Transverse colon (tissue), 4 donors: ENCODE measurements around the gene VAC14. TPM values are rescaled to one million over a fixed set of nuclear protein-coding genes. Genes with fewer than 3 reads are reported as not detected.
A peak's percentile ranks its signal among the peaks of the same experiment; 100 is the strongest.

Experiments
- DNase-seq: peaks from one replicate; pipeline ENCODE4 v3.0.0-alpha.2; 2019
- H3K27ac ChIP-seq, 4 donors: fragments of 200-600 bp; sonication (generic); 2 replicates each; pipeline ENCODE4 v1.5.1; 2016 to 2018; ENCODE audit warnings: inconsistent platforms in 4 of 4
- H3K27me3 ChIP-seq: fragments of 200-600 bp; sonication (generic); 2 replicates; pipeline ENCODE4 v1.5.1; 2017; ENCODE audit warnings: inconsistent platforms
- H3K36me3 ChIP-seq, 4 donors: fragments of 200-600 bp; sonication (generic); 2 replicates each; pipeline ENCODE4 v1.5.1; 2017 to 2019; ENCODE audit warnings: inconsistent platforms in 4 of 4
- H3K4me1 ChIP-seq, 4 donors: fragments of 200-600 bp; sonication (generic); 2 replicates each; pipeline ENCODE4 v1.5.1; 2017 to 2020; ENCODE audit warnings: inconsistent platforms in 4 of 4
- H3K4me3 ChIP-seq, 4 donors: fragments of 200-600 bp; sonication (generic); 1 replicate in 1 of 4; 2 replicates in 3 of 4; pipeline versions ENCODE4 v1.5.1 to v1.6.1; 2017 to 2019; ENCODE audit warnings: inconsistent platforms in 4 of 4
- H3K9me3 ChIP-seq, 2 donors: fragments of 200-600 bp; sonication (generic); 2 replicates each; pipeline ENCODE4 v1.5.1; 2017 to 2019; ENCODE audit warnings: inconsistent platforms in 2 of 2
- CTCF ChIP-seq, 5 experiments: fragments of 200-600 bp in 3 of 5; fragments of 450-650 bp in 2 of 5; sonication (generic) in 3 of 5; IDR thresholded peaks; 1 replicate in 2 of 5; 2 replicates in 3 of 5; pipeline ENCODE4 v1.5.1; 2016 to 2017; ENCODE audit warnings: antibody characterized with exemption in 5 of 5, inconsistent platforms in 3 of 5, mild to moderate bottlenecking in 2 of 5, moderate library complexity in 1 of 5
- EP300 ChIP-seq: sonication (generic); formaldehyde crosslinking; IDR thresholded peaks from one replicate; pipeline ENCODE4 v1.6.1; 2017; ENCODE audit warnings: antibody characterized with exemption, low read depth
- POLR2A ChIP-seq: fragments of 450-650 bp; IDR thresholded peaks from one replicate; pipeline ENCODE4 v1.6.1; 2016; ENCODE audit warnings: antibody characterized with exemption, mild to moderate bottlenecking, moderate library complexity
- POLR2AphosphoS5 ChIP-seq, 3 donors: sonication (generic); formaldehyde crosslinking; IDR thresholded peaks; one replicate each; pipeline ENCODE4 v1.6.1; 2016; ENCODE audit warnings: antibody characterized with exemption in 3 of 3
- WGBS, 2 donors: methylation state at CpG; one replicate each; pipeline ENCODE4 v1.1.5; 2018; ENCODE audit warnings: low coverage in 1 of 2; 5-methylcytosine and 5-hydroxymethylcytosine counted together
- in situ Hi-C, 4 donors: fragments of 200-750 bp; cut with MboI; loops; one replicate each; pipeline versions ENCODE4 v1.15.0 to v1.15.1; 2017; ENCODE audit warnings: low sequenced_read_pairs in 3 of 4, low pct_ligation_motif_present in 1 of 4, low pct_unique_long_range_greater_than_20kb in 1 of 4
- intact Hi-C: fragments of 100-400 bp; cut with DNase I; formaldehyde crosslinking; loops from one replicate; pipeline ENCODE4 v1.15.1; 2023; ENCODE audit warnings: low total_unique reads
- total RNA-seq, 4 donors: library from RNA; depleted of rRNA; stranded (reverse); fragments of >200 nt; gene quantifications; one replicate each; pipeline ENCODE4 v1.1.0, GENCODE V29; 2016

The VAC14 gene
- total RNA-seq, 4 donors from 2014 or later, result 37.2 to 270 (median 64.3) TPM

- TF ChIP-seq POLR2AphosphoS5 (IDR thresholded peaks at IDR 0.05), result no peak
- TF ChIP-seq POLR2A, result no peak
- TF ChIP-seq EP300, result no peak
- TF ChIP-seq CTCF (IDR thresholded peaks at IDR 0.05), result no peak
- peak overlapping the region; percentile 80 to 91 (median 89) for H3K27ac ChIP-seq
- intact Hi-C loops (loop anchor here (5.0 kb wide), 1 partner anchor 75 kb away; no protein-coding TSS in a partner anchor), in situ Hi-C loops (loop anchor here in 1 of 4 donors (10.0 kb wide), 1 partner anchor 82 kb away; no protein-coding TSS in a partner anchor)
- H3K36me3 ChIP-seq, result no peaks in the 10 kb centered on the region
- peaks cover 34 to 68% (median 55%) of the 10 kb centered on the region in 4 donors for H3K4me1 ChIP-seq
- H3K4me3 ChIP-seq, result no peak overlapping the region
- H3K9me3 ChIP-seq, result no peaks in the 10 kb centered on the region
- H3K27me3 ChIP-seq, result peaks cover 6% of the 10 kb centered on the region
- WGBS, 2 donors, result 50 to 65% methylated on average over 1 to 14 of the region's 14 CpGs
- no peak for DNase-seq
Measured at GRCh38 chr16:70682239-70683145, 118.5 kb downstream of the VAC14 start.

- Histone ChIP-seq H3K27me3 (peaks cover 6% of the 10 kb centered on the region), H3K4me3 (no peak overlapping the region), H3K36me3 (no peaks in the 10 kb centered on the region), H3K4me1 (peaks cover 33 to 59% (median 48%) of the 10 kb centered on the region in 4 donors), H3K27ac (peak overlapping the region; percentile 80 to 91 (median 89)), H3K9me3 (no peaks in the 10 kb centered on the region)
- intact Hi-C loops (loop anchor here (5.0 kb wide), 1 partner anchor 76 kb away; no protein-coding TSS in a partner anchor), in situ Hi-C loops (loop anchor here in 1 of 4 donors (10.0 kb wide), 1 partner anchor 83 kb away; no protein-coding TSS in a partner anchor)
- DNase-seq, result no peak
- WGBS, 2 donors, result 70% methylated on average over 12 of the region's 13 CpGs; no CpG with 5 or more reads in 1 of the 2 donors
- TF ChIP-seq CTCF (IDR thresholded peaks at IDR 0.05) (no peak), POLR2A (no peak), EP300 (no peak), POLR2AphosphoS5 (IDR thresholded peaks at IDR 0.05) (no peak)
Measured at GRCh38 chr16:70681382-70682238, 119.3 kb downstream of the VAC14 start.

GRCh38 chr16:70680495-70681381 lies 120.2 kb downstream of the VAC14 start:
- Histone ChIP-seq H3K27me3 (peaks cover 6% of the 10 kb centered on the region), H3K4me1 (peaks cover 33 to 54% (median 43%) of the 10 kb centered on the region in 4 donors), H3K27ac (peak overlapping the region; percentile 80 to 91 (median 89)), H3K9me3 (no peaks in the 10 kb centered on the region), H3K4me3 (no peak overlapping the region), H3K36me3 (no peaks in the 10 kb centered on the region)
- TF ChIP-seq POLR2A (no peak), POLR2AphosphoS5 (IDR thresholded peaks at IDR 0.05) (no peak), CTCF (IDR thresholded peaks at IDR 0.05) (no peak), EP300 (no peak)
- in situ Hi-C loops (loop anchor here in 1 of 4 donors (10.0 kb wide), 1 partner anchor 84 kb away; no protein-coding TSS in a partner anchor), intact Hi-C loops (loop anchor here (1.0 to 5.0 kb wide), 2 partner anchors 58 to 77 kb away; no protein-coding TSS in a partner anchor)
- WGBS, 2 donors, result 63 to 80% methylated on average over 2 to 18 of the region's 18 CpGs
- no peak for DNase-seq
